Tongue (tissue), 2 donors: Measurements from ENCODE around the gene CTNNA2. TPM values are rescaled to one million over a fixed set of nuclear protein-coding genes. Genes with fewer than 3 reads are reported as not detected.

Experiments used
- DNase-seq: peaks from one replicate; pipeline ENCODE4 v3.0.0-alpha.2; 2015
- total RNA-seq: library from RNA; depleted of rRNA; stranded (reverse); fragments of >200 nt; gene quantifications from one replicate; pipeline ENCODE4 v1.2.3, GENCODE V29; 2014

CTNNA2 gene
- total RNA-seq, 1 donor from 2014 or later: 0.92 TPM

DNA sequence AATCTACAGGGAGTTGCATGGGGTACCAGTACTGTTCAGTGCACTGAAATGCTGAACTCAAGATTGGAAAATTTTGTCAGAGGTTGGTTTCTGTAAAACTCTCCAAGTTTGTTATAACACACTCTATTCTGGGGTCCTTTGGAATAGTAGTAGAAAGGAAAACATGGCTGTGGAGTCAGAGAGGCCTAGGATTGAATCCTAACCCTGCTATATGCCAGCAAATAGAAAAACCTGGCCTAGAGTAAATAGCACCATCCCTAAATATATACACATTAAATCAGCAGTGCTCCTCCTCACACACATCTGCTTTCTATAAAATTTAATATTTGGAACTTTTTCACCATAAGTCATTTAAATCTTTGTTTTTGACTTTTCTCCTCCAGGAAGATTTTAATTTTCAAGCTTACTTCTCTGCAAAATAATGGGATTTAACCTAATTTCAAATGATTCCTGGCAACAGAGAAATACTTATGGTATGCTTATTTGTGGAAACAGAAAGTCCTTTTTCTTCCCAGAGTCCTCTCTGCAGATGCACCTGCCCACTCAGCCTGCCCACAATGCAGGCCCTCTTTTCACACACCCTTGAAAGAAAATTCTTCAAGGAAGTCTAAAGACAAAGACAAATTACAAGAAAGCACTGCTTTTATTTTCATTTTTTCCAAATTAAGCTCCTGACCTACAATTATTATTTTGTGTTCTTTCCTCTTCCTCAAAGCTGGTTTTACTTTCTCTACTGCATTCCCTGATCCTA, 989.2 kb downstream of the CTNNA2 start:
- no peak for DNase-seq

DNA sequence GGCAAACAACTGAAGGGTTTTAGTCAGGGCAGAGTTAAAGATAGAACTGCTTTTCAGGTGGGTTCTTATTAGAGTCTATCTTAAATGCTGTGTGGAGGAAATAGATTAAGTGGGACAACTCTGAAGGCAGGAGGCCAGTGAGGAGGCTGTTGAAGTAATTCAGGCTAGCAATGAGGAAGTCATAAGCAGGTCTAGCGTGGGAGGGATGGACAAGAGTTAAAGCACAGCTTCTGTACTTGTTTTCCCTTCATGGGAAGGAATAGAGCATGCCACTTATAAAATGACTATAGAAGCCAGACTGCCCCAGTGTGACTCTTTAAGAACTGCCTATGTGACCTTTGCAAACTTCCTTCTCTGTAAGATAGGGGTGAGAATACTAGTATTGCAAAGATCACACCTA, 993.7 kb downstream of the CTNNA2 start:
- DNase-seq: no peak

DNA sequence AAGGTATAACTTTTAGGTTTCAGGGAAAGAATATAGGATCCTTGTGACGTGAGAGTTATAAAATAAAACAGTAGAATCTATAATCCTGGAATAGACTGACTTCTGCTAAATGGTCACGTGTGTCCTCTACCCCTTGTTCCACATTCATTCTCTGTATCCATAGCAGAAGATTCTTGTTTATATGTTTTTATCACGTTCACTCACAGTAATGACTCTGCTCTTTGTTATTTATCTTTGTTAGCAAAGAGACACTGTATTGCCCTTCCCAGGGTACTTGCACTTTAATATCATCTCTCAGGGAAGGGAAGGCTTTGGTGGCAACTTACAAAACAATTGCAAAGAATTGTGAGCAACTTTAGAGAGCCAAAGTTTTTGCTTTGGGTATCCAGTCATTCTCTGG, 997.9 kb downstream of the CTNNA2 start:
- no peak for DNase-seq

DNA sequence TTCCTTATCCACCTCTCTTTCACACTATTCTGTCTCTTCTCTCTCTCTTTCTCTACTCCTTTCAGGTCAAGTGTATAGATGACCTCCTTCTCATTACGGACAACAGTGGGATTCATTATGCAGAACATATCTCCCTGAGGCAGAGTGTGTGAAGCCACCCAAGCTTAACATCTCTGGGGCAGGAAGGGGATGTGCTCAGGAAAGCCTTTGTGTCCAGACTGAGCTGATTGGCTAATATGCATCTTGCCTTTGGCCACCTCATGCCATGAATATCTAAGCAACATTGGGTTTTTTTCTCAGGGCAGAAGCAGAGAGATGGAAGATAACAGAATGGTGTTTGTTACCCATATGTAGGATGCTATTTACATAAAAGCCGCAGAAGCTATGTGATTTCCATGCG, 1003.1 kb downstream of the CTNNA2 start:
- no peak for DNase-seq

DNA sequence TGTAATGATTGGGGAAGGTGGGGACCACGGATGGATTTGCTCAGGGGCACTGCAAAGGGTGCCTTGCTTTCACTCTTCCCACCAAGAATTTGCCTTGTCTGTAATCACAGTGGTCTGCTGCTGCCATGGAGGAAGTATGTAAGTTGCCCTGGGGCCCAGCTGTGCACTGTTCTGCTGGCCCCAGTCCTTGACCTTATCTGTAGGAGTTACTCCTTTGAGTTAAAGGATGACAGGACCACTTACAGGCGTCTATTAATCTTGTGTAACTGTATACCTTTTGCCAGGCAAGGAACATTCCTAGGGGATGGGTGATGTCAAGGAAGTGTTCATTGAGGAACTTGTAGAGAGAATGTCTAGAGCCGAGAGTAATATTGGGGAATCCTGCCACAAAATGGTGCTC, 1004.5 kb downstream of the CTNNA2 start:
- DNase-seq: no peak

DNA sequence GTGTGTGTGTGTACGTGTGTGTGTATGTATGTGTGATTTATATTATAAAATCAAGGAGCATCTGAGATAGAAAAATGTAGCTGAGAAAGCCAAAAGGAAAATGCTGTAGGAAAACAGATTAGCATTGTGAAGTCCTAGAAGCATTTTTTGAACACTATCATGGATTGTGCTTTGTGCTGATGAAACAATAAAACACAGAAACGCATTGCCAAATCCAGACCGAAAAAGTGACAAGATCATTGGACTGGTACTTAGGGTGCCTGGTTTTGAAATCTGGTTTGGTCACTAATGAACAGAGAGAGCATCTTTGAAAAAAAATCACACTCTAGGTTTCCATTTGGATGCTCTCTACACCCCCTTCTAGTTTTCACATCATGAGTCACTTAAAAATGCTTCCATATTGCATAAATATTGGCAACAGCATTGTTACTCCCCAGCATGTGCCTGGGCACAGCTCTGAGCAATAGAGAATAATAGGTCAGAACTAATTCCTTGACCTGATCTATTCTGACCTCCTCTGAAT, 1006.3 kb downstream of the CTNNA2 start:
- no peak for DNase-seq

DNA sequence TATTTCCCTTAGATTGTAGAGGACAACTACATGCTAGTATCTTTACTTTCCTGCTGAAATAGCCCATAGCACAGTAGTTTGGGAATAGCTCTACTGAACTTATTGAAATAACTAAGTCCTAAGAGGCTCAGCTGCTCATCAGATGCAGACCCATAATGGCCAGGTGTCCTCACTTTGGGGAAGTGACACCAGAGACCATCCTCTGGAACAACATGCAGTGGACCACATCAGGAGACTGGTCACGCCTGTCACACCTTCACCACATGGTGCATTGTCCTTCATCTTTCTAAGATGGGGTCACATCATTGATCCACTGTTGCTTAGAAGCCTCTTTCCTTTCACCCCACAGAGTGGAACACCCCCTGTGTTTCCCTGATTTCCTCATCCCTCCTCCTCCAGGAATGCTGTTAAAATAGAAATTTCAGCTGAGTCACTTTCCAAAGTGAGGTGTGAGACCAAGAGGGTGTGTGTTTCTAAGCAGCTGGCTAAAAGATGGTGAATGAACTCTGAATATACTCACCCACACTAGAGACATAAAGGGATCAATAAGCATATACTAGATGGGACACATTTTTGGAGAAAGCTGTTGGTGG, 1006.9 kb downstream of the CTNNA2 start:
- DNase-seq: no peak

DNA sequence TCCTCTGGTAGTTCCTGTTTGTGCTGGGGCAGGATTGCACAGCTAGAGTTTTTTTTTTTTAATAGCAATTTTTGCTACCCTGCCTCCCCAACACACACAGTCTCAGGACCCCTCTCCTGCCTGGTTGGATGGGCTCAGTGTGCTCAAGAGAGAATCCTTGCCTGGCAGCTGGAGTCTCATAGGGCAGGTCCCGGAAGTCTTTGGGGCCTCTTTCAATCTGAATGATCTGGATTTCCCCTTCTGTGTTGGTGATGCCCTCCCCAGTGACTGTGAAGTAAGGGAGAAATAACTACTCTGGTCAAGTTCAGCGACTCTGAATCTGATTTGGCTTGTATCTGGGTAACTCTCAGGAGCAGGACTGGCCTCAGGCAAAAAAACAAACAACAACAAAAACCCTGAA, 1012.3 kb downstream of the CTNNA2 start:
- no peak for DNase-seq

DNA sequence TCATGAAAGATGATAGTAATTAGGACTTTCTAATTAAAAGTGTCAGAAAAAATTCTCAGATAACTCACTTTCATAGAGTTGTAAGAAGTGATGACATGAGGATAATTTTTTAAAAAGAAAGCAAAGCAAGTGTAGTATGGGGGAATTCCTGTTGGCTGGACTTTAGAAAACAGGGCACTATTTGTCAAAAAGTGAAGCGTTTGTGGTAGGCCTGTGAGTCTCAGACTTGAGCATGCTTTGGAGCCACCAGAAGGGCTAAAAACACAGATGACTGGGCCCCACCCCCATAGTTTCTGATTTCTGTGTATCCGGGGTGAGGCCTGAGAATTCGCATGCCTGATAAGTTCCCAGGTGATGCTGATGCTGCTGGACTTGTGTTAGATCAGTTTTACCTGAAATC, 1014.3 kb downstream of the CTNNA2 start:
- no peak for DNase-seq

DNA sequence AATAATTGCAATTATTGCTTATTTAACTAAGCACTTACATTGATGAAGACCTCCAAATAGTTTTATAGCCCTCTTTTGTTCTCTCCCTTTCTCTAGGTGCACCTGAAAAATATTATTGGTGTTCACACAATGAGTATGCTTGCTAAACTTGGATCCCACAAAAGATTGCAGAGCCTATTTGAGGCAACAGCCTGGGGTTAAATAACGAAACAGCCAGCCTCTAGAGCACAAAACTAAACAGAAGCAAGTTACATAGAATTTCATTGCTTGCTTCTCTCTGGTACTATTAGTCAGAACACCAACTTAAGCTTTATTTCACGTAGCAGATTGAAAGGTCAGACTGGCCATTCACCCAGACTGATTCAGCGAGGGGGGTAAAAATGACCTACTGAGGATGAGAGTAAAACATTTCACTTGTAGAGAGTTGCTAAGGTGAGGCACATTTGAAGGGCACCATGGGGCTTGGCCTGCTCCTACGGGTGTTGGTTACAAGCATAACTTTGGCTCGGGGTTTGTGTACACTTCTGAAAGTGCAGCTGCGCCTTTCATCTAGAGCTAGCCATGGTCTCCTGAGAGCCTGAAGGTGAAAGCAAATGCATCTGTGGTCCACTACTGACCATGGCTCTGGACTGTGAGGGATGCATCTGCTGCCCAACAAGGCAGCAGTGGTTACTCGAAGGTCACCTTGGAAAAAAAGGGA, 1016.8 kb downstream of the CTNNA2 start:
- DNase-seq: no peak

DNA sequence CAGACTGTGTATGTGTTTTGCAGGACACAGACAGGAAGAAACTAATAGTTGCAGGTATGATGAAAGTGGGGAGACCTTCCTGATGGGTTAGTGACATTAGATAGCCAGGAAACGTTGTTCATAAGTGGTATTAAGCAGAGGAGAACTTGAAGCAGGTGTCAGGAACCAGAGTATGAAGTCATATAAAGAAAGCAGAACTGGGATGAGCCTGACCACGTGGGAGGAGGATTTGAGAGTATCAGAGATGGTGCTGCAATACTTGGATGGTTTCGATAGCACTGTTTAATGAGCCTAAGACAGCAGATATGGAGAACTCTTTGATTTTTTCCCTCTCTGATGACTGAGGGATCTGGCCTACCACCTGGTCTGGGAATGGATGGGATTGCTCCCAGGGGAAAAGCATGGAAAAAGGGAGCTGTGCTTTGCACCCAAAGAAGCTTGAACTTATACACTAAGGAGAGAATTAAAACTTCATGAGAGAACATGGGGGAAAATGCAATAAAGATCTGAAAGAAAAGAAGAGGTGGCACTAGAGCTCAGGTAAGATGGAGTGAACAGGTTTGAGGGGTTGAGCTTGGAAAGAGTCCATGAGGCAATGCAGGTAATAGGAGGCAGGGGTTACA, 1017.7 kb downstream of the CTNNA2 start:
- no peak for DNase-seq

DNA sequence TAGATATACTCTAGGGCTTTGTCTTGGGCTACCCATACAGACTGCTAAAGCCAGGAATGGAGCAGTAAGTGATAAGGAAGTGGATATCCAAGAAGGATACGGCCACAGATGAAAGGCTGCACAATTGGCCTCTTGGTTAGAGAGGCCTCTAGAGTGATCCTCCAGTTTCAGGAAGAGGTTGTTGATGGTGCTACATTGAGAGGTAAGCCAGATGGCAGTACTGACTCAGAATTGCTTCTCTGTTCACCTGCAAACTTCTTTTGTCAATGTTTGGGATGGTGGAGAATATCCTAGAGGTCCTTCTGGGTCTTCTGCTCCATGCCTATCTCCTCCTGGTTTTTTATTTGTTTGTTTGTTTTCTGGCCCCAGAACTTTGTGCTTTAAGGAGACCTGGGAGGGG, 1018.5 kb downstream of the CTNNA2 start:
- DNase-seq: no peak

DNA sequence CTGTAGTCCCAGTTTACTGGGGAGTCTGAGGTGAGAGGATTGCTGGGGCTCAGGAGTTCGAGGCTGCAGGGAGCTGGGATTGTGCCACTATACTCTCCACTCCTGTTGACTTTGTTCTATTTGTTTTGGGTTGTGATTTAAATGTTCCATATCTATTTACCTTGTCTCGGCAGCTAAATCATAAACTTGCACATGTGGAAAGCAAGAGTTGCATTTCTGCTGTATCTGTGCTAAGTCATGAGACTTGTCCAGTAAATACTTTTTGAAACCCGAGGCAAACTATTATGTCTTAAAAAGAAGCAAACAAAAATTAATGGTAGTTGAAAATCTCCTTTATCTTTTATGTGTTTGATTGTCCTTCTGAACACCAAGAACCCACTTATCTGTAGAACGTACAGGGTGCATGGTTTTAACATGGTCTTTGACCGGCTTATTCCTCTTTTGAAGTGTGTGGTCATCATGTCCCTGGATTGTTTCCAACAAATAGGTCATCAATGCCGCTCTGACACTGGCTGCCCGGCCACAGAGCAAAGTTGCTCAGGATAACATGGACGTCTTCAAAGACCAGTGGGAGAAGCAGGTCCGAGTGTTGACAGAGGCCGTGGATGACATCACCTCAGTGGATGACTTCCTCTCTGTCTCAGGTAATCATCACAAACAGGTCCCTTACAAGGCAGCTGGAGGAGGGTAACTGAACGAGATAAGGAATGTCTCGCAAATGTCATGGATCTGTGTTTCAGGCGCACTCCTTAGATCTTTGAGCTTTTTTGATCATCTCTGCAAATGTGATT, 1032.8 kb downstream of the CTNNA2 start:
- DNase-seq: no peak

DNA sequence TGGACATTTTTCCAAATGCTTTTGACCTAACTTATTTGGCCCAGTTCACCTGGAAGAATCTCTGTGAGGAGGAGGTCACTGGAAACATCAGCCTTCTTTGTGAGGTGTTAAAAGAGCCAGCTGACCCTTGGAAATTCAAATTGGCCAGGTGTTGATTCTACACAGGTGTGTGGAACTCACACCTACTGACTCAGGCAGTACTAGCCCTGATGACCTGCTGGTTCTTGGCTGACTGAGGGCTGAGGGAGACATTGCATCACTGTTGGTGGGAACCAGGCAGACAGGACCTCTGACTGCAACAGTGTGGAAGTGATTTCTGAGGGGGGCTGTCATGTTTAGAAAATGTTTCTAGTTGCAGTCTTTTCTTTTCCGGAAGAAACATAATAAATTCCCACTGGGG, 1033.9 kb downstream of the CTNNA2 start:
- no peak for DNase-seq

DNA sequence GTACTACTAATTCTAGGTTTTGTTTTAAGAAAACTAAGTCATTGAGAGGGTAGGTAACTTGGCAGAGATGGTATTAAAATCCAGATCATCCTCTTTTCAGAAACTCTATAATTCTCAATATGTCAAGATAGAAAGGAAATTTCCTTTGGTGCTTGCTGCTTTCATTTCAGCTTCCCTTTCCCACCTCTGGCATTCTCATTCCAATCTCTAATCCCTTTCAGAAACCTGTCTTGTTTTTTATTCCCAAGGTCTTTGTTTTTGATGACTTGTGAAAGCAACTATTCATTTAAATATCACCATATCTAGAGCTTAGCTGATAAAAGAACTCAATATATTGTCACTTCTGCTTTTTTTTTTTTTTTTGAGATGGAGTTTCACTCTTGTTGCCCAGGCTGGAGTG, 1034.5 kb downstream of the CTNNA2 start:
- no peak for DNase-seq

DNA sequence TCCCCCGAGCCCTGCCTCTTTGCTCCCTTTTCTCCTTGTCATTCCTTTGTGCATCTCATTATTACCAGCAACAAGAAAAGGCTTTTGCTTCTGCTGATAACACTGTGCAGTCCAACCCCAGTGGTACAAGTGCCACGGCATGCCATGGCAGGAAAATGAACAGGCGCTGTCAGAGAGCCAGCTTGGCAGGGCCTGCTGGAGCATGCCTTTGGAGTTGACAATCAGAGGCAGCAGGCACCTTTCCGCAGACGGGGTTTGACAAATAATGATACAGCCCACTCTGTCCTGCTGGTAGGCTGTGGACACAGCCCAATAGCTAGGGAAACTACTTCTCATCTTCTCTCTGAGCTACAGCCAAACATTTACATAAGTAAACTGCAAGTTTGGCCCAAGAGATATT, 1035.6 kb downstream of the CTNNA2 start:
- no peak for DNase-seq

DNA sequence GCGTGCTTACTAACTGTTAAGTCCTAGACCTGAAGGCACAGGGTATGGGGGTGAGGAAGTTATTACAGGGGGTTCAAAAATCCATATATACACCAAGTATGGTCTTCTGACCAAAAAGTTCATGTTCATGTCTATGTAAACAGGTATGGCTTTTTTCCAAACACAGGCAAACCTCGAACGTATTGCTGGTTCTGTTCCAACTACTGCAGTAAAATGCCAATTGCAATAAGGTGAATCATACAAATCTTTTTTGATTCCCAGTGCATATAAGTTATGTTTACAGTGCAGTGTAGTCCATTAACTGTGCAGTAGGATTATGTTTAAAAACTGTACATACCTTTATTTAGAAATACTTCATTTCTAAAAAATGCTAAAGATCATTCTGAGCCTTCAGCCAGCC, 1037.0 kb downstream of the CTNNA2 start:
- no peak for DNase-seq

DNA sequence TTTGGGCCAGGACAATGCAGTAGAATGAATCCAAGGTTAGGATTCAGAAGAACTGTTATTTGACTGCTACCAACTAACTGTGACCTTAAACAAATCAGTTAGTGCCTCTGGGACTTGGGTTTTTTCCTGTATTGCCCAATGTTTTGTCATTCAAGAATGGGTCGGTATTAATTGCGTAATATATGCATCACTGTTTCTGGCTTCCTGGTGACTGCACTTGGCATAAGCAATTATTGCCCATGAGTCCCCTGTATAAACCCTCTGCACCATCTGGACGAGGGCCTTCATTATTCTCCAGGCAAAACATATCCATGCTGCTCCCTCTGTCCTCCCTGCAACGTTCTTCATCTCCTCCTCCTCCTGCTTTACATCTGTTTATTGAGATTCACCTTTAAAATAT, 1047.5 kb downstream of the CTNNA2 start:
- no peak for DNase-seq

DNA sequence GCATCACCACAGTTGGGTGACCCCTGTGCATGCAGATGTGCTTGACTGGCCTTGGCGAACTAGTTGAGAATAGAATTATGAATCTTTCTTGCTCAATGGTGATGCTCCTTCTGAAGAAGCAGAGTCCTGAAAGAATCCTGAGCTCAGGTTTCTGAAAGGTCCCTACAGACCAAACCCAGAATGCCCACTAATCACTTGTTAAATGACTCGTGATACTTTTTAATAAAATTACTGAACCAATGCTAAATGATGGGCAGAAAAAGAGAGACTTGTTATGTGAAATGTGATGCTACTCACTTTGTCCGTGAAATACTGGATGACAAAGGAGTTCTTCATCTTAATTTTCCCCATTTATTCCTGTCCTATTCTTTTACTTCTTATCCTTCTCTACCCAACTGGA, 1055.2 kb downstream of the CTNNA2 start:
- DNase-seq: no peak

DNA sequence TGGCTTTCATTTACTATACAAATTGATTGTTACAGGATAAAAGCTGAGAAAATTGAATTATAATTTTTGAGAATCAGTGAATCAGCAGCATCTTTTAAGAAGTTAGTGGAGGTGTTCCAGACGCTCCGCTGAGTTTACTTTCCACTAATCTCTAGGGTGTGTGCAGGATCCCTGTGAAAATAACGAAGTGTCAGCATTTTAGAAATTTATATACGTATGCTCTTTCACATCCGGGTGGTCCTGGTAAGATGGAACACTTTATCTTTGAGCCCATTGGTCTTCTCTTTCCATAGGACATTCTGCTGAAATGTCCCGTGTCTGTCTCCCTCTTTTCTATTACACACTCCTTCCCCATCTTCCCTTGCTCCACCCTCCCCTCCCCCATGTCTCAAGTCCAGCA, 1060.3 kb downstream of the CTNNA2 start:
- DNase-seq: no peak

DNA sequence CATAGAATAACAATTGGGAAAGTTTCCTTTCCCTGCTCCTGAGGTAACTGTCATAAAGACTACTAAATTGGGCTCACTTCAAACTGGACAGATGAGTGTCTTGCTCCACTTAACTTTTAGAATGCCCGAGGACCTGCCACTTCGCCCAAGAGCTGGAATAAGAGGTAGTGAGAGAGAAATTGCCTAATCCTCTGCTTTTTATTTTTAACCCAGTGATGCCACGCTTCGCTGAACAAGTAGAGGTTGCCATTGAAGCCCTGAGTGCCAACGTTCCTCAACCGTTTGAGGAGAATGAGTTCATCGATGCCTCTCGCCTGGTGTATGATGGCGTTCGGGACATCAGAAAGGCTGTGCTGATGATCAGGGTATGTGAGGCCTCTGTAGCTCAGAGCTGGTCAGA, 1061.1 kb downstream of the CTNNA2 start:
- no peak for DNase-seq

DNA sequence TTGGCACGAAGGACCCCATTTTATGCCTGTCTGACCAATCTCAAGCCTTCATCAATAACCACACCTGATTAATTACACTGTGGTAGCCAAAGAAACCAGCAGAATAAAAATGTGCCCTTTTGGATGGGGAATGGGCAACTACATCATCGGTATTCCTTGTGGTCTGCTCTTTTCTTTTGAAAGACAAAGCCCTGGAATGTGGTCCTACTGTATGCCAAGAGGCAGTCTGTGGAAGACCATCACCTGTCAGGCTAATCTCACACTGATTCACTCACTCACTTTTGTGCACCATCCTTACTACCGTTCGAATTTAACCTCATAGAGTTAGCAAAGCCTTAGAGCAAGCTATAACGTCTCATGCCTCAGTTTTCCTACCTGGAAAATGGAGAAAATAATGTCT, 1066.9 kb downstream of the CTNNA2 start:
- no peak for DNase-seq
